HG03066 (cell line): Measurements from ENCODE around the gene BCAP29.
"Not testable (repeated sequence)": the region's sequence is repeated elsewhere in the genome, so short reads cannot be mapped to it uniquely, and the experiment has no call there.

Experiments
- ATAC-seq: cut with Tn5 transposase; IDR thresholded peaks from one replicate; pipeline ENCODE4 v1.9.1; 2021; ENCODE audit warnings: low read depth; ENCODE audit not compliant: unreplicated experiment

BCAP29 gene

DNA sequence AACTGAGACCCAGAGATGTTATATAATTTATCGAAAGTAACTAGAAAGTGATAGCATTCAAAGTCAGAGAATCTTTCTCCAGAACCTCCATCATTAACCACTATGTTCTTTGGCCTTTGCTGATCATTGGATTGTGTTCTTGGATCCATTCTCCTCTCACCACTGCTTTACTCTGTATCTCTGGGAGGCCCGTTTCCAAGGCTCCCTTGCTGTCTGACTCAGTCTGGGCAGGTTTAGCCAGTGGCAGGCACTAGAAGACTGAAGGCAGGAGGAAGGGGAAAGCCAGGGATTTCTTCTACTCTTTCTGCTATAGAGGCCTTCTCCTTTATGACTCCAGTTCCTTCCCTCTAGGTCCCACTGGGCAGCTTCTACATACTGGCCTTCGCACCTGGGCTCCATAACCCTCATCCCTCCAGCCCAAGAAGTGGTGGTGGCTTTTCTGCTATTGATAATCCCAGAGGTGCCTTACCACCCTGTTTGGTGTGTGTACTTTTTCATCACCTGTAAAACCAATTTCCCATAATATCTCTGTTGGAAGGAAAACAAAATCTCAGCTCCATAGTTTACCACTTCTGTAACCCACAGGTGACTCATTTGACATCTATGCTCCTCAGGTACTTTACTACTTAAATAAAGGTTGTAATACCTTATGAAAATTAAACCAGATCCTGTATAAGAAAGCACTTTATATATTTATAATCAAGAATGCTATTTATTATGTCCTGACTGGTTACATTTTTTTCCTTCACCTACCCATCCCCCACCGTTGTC, 36.0 kb downstream of the BCAP29 start:
- ATAC-seq = no peak

DNA sequence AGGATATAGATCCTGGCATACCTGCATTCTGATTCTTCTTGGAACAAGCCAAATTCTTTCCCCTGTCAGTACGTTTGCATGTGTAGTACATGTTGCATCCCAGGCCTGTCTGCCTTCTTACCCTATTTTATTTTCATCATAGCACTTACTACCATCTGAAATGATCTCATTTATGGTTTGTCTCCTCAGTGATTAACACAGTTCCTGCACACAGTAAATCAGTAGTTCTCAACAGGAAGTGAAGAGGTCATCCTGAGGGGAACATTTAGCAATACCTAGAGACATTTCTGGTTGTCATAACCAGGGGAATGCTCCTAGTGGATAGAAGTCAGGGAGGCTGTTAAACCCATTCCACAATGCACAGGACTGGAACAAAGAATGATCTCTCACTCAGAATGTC, 42.4 kb downstream of the BCAP29 start:
- ATAC-seq = no peak

DNA sequence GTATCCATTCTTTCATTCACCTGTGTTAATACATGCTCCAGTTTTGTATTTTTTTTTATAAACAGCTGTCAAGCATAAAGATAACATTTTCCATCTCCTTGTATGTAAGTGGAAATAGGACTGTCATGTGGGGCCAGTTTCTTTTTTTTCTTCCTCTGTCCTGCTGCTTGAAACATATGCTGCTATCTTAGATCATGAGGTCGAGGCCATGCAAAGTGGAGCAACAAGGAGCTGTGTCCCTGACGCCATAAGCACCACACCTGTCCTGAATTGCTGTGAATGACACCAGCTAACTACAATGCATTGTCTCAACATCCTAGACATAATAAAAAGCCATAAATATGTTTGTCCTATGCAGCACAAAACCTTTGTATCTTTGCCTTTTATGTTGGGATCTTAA, 42.8 kb downstream of the BCAP29 start:
- no peak for ATAC-seq

DNA sequence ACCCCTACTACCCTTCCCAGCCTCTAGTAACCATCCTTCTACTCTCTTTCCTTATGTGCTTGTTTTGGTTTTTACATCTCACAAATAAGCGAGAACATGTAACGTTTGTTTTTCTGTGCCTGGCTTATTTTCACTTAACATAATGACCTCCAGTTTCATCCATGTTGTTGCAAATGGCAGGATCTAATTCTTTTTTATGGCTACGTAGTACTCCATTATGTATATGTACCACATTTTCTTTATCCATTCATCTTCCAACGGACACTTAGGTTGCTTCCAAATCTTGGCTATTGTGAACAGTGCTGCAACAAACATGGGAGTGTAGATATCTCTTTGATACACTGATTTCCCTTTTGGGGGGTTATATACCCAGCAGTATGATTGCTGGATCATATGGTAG, 47.0 kb downstream of the BCAP29 start:
- no peak for ATAC-seq

DNA sequence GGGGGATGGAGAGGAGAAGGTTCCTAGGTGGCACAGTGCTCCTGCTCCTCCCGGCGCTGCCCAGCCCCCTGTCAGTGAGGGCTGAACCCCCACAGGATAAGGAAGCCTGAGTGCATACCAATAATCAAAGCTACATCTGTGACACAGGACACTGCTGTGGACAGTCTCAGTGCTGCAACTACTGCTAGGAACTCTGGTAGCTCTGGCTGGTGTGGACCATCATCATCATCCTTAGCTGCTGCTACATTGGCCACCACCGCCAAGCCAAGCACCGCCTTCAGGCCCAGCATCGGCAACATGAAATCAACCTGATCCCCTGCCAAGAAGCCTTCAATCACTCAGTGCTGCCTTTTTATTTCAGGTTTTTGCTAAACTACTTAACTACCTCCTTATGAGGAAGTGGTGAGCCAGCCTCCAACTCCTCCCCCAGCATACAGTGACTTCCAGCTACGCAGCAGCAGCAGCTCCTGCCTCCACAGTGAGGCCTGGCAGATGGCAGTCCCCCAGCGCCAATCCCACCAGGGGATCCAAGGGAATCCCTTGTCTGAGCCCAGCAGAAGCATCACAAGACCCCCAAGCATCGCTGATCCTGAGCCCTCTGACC, 48.5 kb downstream of the BCAP29 start:
- no peak for ATAC-seq

DNA sequence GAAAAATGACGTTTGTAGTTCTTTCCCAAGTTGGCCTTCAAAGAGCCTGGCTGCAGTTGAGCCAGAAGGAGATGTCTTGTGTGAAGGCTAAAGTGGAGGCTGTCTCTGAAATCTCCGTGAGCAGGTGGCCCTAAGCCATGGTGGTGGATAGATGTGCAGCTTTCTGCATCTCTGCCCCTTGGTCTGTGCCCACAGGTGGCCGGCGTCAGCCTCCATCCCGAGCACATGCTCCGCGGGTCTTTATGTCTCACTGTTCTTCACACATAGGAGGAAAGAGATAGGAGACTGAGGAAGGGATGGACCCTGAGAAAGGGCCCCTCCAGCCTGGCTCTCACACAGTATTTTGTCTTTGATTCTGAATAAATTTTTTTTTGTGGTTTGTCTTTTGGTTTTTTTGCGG, 50.3 kb downstream of the BCAP29 start:
- ATAC-seq = no peak

DNA sequence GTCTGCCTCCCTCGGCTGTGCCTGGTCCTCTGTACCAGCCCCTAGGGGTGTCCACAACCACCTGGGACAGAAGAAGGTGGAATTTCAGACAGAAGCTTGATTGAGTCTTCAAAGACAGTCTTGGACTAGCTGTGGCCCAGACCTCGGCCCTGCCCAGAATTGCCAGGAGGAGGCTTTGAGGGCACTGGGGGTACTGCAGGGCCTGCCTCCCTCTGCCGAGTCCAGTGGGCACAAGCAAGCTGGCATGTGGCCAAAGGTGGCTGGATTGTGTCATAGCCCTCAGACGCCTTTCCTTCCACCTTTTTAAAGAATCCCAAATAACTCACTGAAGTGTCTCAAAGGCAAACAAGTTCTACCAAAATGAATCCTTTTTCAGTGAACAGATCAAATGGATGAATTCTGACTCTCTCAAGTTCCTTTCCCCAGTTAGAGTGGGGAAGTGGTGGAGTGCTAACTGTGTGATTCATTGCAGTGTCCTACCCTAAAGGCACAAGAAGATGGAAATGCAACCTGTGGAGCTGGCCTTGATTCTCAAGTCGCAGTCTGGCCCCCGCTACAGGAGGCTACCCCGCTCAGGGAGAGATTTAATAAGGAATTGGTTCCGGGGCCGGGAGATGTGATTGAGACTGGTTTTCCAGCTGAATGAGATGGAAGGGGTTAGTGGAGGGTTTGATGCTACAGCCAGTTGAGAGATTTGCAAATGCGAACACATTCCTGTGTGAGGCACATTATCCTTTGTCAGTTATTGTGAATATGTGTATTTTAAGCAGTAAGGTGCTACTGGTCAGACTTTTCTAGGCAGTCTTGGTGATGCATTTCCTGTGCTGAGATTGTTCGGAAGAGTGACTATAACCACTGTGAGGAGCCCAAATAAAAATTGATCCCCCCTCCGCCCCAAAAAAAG, 51.8 kb downstream of the BCAP29 start:
- no peak for ATAC-seq

DNA sequence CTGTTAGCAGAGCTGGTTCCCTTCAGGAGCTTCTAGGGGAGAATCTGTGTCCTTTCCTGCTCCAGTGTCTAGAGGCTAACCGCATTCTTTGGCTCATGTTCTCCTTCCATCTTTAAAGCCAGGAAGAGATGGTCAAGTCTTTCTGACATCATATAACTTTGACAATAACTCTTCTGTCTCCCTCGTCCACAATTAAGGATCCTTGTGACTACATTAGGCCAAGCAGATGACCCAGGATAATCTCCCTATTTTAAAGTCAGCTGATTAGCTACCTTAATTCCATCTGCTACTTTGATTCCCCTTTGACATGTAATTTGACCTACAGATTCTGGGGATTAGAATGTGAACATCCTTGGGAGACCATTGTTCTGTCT, 52.4 kb downstream of the BCAP29 start:
- no peak for ATAC-seq

DNA sequence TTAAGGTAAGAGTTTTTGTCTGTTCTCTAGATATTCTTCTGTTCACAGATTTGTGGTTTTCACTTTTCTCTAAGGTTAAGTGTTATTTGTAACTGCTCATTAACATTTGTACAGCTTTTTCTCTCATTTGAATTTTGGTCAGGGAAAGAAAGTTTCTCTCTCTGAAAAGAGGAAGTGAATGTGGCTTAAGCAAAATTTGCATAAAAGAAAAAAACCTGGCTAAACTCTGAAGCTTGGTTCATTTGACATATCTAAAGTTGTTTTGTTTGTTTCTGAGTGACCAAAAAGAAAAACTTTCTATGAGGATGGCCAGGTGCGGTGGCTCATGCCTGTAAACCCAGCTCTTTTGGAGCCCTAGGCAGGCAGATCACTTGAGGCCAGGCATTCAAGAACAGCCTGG, 58.5 kb downstream of the BCAP29 start:
- peak; percentile 91 for ATAC-seq

DNA sequence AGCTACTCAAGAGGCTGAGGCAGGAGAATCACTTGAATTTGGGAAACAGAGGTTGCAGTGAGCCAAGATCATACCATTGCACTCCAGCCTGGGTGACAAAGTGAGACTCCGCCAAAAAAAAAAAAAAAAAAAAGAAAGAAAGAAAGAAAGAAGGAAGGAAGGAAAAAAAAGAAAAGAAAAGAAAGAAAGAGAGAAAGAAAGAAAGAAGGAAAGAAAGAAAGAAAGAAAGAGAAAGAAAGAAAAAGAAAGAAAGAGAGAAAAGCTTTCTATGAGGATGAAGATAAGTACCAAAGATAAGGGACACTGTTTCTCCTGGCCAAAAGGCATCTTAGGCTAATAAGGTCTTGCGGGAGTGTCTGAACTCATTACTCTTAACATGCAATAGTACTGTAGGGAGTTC, 59.0 kb downstream of the BCAP29 start:
- ATAC-seq = not testable (repeated sequence)

DNA sequence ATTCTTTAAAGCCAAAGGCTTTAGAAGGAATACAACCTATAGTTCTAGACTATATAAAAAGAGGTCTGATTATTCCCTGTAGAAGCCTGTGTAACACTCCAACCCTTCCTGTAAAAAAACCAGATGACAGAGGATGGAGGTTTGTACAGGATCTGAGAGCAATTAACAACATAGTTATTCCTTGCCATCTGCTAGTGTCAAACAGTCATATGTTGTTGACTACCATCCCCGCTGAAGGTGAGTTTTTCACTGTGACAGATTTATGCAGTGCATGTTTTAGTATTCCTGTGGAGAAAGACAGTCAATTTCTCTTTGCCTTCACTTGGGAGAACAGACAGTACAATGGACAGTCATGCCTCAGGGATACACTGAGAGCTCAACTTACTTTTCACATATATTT, 61.6 kb downstream of the BCAP29 start:
- no peak for ATAC-seq

DNA sequence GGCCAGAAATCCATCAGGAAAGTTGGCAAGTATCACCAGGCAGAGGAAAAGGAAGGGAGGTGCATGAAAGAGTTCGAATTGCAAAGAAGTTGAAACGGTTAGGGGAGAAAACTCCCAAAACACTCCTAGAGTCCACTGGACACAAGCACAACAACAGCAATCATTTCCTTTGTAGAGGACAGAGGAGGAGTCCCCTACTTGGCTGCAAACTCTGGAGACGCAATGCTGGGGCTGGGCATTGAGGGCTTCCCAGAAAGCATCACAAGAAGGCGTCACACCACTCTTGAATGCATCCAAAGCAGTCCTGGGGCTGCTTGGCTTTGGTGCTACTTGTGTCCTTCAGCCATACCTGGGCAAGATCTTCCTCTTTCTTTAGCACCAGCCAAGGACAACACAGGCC, 62.5 kb downstream of the BCAP29 start:
- no peak for ATAC-seq

DNA sequence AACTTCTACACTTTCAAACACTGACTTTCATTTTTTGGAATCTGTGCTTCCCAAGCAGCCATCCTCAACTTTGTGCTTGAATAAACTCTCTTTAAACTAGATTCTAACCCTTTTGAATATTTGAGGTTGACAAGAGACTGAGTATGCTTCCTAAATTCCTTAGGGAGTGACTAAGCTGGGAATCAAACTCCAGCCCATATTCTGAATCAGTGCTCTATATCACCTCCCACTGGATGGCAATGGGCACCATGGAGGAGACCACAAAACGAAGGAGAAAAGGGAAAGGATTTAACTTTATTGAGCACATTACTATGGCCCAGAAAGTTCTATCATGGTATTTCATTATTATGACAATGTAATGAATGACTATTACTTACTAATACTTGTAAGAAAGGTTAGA, 63.4 kb downstream of the BCAP29 start:
- ATAC-seq = no peak

DNA sequence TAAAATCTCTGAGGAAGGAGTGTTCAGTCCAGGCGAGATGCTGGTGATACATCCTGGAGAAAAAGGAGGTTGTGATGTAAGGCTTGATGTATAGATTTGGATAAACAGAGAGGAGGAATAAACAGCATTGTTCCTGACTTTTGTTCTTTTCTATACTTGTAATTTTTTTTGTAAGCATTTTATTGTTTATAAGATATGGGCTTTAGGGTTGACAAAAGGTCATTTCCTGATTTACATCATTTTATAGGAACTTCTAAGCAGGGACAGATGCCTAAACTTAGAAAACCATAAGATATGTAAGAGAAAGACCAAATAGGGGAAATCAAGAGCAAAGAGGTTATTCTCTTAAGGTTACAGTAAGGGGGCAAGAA, 63.9 kb downstream of the BCAP29 start:
- no peak for ATAC-seq

DNA sequence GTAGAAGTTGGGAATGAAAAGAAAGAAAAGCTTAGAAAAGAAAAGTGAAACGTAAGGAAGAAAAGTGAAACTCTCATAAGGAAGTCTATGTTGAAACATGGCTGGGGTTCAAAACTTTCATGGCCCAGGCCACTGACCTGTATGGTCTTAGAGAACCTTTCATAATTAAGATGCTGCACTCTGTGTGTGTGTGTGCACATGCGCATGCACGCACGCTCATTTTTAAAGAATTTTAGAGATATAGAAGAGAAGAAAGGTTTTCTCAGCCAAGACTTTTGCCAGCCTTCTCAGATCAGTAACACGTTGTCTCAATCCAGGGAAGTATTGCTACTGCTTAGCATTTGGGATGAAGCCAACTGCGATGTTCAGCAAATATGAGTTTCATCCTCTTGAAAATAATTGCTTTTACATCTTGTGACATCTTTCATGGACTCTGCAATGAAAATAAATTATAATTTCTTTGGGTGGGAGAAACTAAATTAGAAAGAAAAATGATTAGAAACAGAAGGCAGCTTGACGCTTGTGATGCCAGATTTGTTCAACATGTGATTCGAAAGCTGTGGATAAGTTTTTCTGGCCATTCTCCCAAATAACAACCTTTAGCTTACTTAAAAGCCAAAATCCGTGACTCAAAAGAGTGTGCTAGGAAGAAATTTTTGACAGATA, 64.4 kb downstream of the BCAP29 start:
- ATAC-seq = no peak

DNA sequence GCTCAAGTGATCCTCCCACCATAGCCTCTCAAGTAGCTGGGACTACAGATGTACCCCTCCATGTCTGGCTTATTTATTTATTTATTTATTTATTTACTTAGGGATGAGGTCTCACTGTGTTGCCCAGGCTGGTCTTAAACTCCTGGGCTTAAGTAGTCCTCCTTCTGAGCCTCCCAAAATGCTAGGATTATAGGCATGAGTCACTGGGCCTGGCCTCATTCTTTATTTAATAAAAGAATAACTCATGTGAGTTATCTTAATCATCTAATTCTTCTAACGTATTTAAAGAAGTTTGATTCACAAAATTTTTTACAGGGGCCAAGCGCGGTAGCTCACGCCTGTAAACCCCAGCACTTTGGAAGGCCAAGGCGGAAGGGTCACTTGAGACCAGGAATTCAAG, 72.6 kb downstream of the BCAP29 start:
- ATAC-seq = no peak

DNA sequence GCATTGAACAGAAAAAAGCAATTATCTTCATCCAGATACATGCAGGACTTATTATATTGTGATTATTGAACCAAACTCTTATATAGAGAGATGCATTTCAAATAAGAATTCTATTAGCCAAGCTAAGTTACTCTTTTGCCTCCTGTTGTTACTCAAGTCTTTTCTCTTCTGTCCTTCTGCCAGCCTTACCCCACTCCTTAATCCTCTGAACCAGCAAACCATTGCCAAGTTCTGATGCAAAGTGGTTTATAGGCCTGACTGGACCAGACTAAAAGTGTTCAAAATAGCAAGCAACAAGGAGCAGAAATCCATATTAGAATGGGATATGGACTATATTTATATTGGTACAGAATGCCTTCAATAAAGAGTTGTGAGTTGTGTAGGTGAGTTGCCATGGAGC, 78.4 kb downstream of the BCAP29 start:
- no peak for ATAC-seq

DNA sequence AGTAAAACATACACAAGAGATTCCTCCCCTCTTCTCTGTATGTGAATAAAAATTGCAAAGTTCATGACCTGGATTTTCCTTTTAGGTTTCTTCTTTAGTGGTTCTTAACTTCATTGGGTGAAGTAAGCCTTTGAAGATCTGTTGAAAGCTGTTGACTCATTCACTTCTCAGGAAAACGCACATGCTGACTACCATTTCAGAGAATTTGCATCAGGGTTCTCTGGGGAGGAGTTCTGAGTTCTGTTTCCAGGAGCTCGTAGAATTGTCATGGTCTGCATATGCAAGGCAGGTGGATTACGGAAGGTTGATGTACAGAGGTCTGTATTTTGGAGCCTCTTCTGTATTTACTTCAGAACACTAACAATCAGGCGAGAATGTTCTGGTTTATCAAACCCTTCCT, 79.6 kb downstream of the BCAP29 start:
- no peak for ATAC-seq

DNA sequence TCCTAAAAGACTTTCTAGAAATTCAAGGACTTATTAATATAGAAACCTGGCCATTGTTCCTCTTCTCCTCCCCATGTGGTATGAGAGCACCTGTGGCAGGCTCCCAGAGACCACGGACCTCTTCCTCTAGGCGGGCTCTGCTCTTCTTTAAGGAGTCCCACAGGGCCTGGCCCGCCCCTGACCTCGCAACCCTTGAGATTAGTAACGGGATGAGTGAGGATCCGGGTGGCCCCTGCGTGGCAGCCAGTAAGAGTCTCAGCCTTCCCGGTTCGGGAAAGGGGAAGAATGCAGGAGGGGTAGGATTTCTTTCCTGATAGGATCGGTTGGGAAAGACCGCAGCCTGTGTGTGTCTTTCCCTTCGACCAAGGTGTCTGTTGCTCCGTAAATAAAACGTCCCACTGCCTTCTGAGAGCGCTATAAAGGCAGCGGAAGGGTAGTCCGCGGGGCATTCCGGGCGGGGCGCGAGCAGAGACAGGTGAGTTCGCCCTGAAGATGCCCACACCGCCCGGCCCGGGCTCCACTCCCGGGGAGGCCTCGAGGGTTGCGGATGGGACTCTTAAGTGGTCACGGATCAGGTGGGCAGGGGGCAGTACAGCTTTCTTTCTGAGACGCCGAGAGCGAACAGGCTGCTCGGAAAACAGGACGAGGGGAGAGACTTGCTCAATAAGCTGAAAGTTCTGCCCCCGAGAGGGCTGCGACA, 80.5 kb downstream of the BCAP29 start, which contains the start of gene SLC26A4:
SLC26A4 (plus strand) TSS at position 448 of the 700 bp plus-strand sequence. CDS start 814 bp downstream, outside the sequence.
- ATAC-seq = no peak
